ENCODE measurements around the gene ZCWPW2.

GRCh38 chr3:28485164-28485563, 136.6 kb downstream of the ZCWPW2 start:
- TF ChIP-seq, protein P1, sequence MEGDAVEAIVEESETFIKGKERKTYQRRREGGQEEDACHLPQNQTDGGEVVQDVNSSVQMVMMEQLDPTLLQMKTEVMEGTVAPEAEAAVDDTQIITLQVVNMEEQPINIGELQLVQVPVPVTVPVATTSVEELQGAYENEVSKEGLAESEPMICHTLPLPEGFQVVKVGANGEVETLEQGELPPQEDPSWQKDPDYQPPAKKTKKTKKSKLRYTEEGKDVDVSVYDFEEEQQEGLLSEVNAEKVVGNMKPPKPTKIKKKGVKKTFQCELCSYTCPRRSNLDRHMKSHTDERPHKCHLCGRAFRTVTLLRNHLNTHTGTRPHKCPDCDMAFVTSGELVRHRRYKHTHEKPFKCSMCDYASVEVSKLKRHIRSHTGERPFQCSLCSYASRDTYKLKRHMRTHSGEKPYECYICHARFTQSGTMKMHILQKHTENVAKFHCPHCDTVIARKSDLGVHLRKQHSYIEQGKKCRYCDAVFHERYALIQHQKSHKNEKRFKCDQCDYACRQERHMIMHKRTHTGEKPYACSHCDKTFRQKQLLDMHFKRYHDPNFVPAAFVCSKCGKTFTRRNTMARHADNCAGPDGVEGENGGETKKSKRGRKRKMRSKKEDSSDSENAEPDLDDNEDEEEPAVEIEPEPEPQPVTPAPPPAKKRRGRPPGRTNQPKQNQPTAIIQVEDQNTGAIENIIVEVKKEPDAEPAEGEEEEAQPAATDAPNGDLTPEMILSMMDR (IDR thresholded peaks at IDR 0.05) = no peak
- TF ChIP-seq POLR2A (IDR thresholded peaks at IDR 0.05) = no peak

Data from lower leg skin (tissue), 3 donors.